ENCODE results near the gene EPHA2. TPM values are rescaled to one million over a fixed set of nuclear protein-coding genes. Genes with fewer than 3 reads are reported as not detected.

Gene EPHA2
- total and polyA plus RNA-seq, 4 donors, result 2.9 to 11.1 (median 6.8) TPM

DNA sequence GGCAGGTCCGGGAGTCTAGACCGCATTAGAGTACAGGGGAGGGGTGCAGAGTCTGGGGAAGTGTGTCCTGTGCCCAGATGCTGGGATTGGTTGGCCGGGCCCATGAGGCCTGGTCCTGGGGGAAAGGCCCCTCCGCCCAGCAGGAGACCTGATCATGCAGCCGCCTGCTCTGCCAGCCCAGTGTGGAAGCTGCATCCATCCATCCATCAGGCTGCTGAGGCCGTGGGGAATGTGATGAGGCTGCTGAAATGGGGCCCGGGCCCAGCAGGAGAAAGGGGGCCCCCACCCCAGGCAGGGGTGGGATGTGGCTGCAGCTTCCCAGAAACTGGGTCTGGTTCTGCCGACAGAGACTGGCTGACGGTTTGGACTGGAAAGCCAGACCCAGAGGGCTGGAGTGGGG lies 37.2 kb downstream of the EPHA2 start:
- Histone ChIP-seq H3K36me3 (ENCODE audit: control insufficient read depth in 4 of 4, insufficient read depth in 3 of 4, low read depth in 1 of 4, low read length in 3 of 4) (peaks cover 0 to 1% (median 0%) of the 10 kb centered on the region in 4 donors), H3K27me3 (ENCODE audit: control insufficient read depth in 4 of 4, insufficient read depth in 4 of 4, low read length in 3 of 4) (no peaks in the 10 kb centered on the region), H3K4me3 (ENCODE audit: low read depth in 1 of 3, low read length in 3 of 3) (no peak overlapping the region), H3K9ac (ENCODE audit: low read depth in 1 of 2, low read length in 2 of 2) (no peak overlapping the region), H3K9me3 (ENCODE audit: control insufficient read depth in 4 of 4, low read length in 3 of 4) (no peaks in the 10 kb centered on the region), H3K4me1 (ENCODE audit: control insufficient read depth in 4 of 4, insufficient read depth in 4 of 4, low read length in 3 of 4) (peaks cover 5 to 29% (median 20%) of the 10 kb centered on the region in 4 donors), H3K27ac (ENCODE audit: low read depth in 1 of 2, low read length in 2 of 2) (no peak overlapping the region)
- TF ChIP-seq FOXA1 (IDR thresholded peaks at IDR 0.05), result no peak
- DNase-seq (ENCODE audit: low spot score), result no peak
- 87% methylated on average over 9 of the region's 9 CpGs for WGBS

DNA sequence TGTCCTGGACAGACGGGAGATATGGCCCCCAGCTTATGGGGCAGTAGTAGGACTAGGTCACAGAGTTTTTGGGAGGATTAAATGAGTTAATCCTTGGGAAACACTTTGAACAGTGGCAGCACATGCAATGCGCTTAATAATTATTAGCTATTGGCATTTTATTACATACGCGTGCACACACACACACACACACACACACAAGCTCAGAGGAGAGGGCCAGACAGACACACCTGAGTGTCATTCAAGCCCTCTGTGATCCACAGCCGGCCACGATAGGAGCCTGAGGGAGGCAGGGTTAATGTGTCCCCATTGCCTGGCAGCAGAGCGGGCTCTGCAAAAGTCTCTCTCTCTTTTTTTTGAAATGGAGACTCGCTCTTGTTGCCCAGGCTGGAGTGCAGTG lies 37.9 kb downstream of the EPHA2 start:
- H3K27ac ChIP-seq (ENCODE audit: low read depth in 1 of 2, low read length in 2 of 2), result no peak overlapping the region
- H3K4me1 ChIP-seq (ENCODE audit: control insufficient read depth in 4 of 4, insufficient read depth in 4 of 4, low read length in 3 of 4), result peaks cover 9 to 32% (median 22%) of the 10 kb centered on the region in 4 donors
- H3K4me3 ChIP-seq (ENCODE audit: low read depth in 1 of 3, low read length in 3 of 3), result no peak overlapping the region
- H3K9me3 ChIP-seq (ENCODE audit: control insufficient read depth in 4 of 4, low read length in 3 of 4), result no peaks in the 10 kb centered on the region
- 89% methylated on average over 8 of the region's 8 CpGs for WGBS
- H3K36me3 ChIP-seq (ENCODE audit: control insufficient read depth in 4 of 4, insufficient read depth in 3 of 4, low read depth in 1 of 4, low read length in 3 of 4), result no peaks in the 10 kb centered on the region
- no peak overlapping the region for H3K9ac ChIP-seq (ENCODE audit: low read depth in 1 of 2, low read length in 2 of 2)
- no peak for DNase-seq (ENCODE audit: low spot score)
- H3K27me3 ChIP-seq (ENCODE audit: control insufficient read depth in 4 of 4, insufficient read depth in 4 of 4, low read length in 3 of 4), result no peaks in the 10 kb centered on the region
- TF ChIP-seq, protein P1, sequence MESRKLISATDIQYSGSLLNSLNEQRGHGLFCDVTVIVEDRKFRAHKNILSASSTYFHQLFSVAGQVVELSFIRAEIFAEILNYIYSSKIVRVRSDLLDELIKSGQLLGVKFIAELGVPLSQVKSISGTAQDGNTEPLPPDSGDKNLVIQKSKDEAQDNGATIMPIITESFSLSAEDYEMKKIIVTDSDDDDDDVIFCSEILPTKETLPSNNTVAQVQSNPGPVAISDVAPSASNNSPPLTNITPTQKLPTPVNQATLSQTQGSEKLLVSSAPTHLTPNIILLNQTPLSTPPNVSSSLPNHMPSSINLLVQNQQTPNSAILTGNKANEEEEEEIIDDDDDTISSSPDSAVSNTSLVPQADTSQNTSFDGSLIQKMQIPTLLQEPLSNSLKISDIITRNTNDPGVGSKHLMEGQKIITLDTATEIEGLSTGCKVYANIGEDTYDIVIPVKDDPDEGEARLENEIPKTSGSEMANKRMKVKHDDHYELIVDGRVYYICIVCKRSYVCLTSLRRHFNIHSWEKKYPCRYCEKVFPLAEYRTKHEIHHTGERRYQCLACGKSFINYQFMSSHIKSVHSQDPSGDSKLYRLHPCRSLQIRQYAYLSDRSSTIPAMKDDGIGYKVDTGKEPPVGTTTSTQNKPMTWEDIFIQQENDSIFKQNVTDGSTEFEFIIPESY (IDR thresholded peaks at IDR 0.05), result no peak
- TF ChIP-seq EGR1 (IDR thresholded peaks at IDR 0.05; ENCODE audit: low read depth in 2 of 2), result no peak
- TF ChIP-seq, protein P2, sequence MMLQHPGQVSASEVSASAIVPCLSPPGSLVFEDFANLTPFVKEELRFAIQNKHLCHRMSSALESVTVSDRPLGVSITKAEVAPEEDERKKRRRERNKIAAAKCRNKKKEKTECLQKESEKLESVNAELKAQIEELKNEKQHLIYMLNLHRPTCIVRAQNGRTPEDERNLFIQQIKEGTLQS (IDR thresholded peaks at IDR 0.05), result no peak
- TF ChIP-seq NR2F2 (IDR thresholded peaks at IDR 0.05), result no peak
- TF ChIP-seq YY1 (IDR thresholded peaks at IDR 0.05), result no peak
- TF ChIP-seq, protein P3, sequence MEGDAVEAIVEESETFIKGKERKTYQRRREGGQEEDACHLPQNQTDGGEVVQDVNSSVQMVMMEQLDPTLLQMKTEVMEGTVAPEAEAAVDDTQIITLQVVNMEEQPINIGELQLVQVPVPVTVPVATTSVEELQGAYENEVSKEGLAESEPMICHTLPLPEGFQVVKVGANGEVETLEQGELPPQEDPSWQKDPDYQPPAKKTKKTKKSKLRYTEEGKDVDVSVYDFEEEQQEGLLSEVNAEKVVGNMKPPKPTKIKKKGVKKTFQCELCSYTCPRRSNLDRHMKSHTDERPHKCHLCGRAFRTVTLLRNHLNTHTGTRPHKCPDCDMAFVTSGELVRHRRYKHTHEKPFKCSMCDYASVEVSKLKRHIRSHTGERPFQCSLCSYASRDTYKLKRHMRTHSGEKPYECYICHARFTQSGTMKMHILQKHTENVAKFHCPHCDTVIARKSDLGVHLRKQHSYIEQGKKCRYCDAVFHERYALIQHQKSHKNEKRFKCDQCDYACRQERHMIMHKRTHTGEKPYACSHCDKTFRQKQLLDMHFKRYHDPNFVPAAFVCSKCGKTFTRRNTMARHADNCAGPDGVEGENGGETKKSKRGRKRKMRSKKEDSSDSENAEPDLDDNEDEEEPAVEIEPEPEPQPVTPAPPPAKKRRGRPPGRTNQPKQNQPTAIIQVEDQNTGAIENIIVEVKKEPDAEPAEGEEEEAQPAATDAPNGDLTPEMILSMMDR (IDR thresholded peaks at IDR 0.05; ENCODE audit: low read depth, low read length, missing input control), result no peak
- TF ChIP-seq HNF4A (conservative IDR thresholded peaks at IDR 0.05), result no peak
- TF ChIP-seq HNF4G (IDR thresholded peaks at IDR 0.05), result no peak
- no peak for TF ChIP-seq RXRA (IDR thresholded peaks at IDR 0.05)

DNA sequence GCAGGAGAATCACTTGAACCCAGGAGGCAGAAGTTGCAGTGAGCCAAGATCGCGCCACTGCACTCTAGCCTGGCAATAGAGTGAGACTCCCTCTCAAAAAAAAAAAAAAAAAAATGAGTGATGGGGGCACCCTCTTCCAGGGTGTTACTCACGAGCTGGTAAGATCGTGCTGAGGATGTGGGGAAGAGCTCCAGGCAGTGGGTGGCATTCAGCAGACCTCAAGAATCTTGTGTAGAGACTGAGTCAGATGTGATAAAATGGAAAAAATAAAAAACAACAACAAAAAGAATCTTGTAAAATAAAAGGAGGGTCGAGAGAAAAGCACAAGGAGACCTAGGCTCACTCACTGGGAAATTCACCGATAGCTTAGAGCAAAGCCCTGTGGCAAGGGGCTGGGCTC lies 38.5 kb downstream of the EPHA2 start:
- Histone ChIP-seq H3K36me3 (ENCODE audit: control insufficient read depth in 4 of 4, insufficient read depth in 3 of 4, low read depth in 1 of 4, low read length in 3 of 4) (no peaks in the 10 kb centered on the region), H3K4me1 (ENCODE audit: control insufficient read depth in 4 of 4, insufficient read depth in 4 of 4, low read length in 3 of 4) (peaks cover 9 to 30% (median 20%) of the 10 kb centered on the region in 4 donors), H3K27me3 (ENCODE audit: control insufficient read depth in 4 of 4, insufficient read depth in 4 of 4, low read length in 3 of 4) (no peaks in the 10 kb centered on the region), H3K9ac (ENCODE audit: low read depth in 1 of 2, low read length in 2 of 2) (no peak overlapping the region), H3K4me3 (ENCODE audit: low read depth in 1 of 3, low read length in 3 of 3) (no peak overlapping the region), H3K9me3 (ENCODE audit: control insufficient read depth in 4 of 4, low read length in 3 of 4) (no peaks in the 10 kb centered on the region), H3K27ac (ENCODE audit: low read depth in 1 of 2, low read length in 2 of 2) (no peak overlapping the region)
- DNase-seq (ENCODE audit: low spot score), result no peak
- TF ChIP-seq RAD21 (IDR thresholded peaks at IDR 0.05) (no peak), SP1 (IDR thresholded peaks at IDR 0.05) (no peak), TAF1 (conservative IDR thresholded peaks at IDR 0.05) (no peak), YY1 (IDR thresholded peaks at IDR 0.05) (no peak), NR2F2 (IDR thresholded peaks at IDR 0.05) (no peak), RXRA (IDR thresholded peaks at IDR 0.05) (no peak), FOXA1 (IDR thresholded peaks at IDR 0.05) (no peak), HNF4G (IDR thresholded peaks at IDR 0.05) (no peak), FOXA2 (IDR thresholded peaks at IDR 0.05) (no peak), JUND (IDR thresholded peaks at IDR 0.05) (no peak)
- TF ChIP-seq, protein P2 (IDR thresholded peaks at IDR 0.05), result no peak
- TF ChIP-seq, protein P3 (IDR thresholded peaks at IDR 0.05; ENCODE audit: low read depth, low read length, missing input control), result no peak
- TF ChIP-seq, protein P4, sequence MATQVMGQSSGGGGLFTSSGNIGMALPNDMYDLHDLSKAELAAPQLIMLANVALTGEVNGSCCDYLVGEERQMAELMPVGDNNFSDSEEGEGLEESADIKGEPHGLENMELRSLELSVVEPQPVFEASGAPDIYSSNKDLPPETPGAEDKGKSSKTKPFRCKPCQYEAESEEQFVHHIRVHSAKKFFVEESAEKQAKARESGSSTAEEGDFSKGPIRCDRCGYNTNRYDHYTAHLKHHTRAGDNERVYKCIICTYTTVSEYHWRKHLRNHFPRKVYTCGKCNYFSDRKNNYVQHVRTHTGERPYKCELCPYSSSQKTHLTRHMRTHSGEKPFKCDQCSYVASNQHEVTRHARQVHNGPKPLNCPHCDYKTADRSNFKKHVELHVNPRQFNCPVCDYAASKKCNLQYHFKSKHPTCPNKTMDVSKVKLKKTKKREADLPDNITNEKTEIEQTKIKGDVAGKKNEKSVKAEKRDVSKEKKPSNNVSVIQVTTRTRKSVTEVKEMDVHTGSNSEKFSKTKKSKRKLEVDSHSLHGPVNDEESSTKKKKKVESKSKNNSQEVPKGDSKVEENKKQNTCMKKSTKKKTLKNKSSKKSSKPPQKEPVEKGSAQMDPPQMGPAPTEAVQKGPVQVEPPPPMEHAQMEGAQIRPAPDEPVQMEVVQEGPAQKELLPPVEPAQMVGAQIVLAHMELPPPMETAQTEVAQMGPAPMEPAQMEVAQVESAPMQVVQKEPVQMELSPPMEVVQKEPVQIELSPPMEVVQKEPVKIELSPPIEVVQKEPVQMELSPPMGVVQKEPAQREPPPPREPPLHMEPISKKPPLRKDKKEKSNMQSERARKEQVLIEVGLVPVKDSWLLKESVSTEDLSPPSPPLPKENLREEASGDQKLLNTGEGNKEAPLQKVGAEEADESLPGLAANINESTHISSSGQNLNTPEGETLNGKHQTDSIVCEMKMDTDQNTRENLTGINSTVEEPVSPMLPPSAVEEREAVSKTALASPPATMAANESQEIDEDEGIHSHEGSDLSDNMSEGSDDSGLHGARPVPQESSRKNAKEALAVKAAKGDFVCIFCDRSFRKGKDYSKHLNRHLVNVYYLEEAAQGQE (IDR thresholded peaks at IDR 0.05), result no peak
- TF ChIP-seq, protein P5, sequence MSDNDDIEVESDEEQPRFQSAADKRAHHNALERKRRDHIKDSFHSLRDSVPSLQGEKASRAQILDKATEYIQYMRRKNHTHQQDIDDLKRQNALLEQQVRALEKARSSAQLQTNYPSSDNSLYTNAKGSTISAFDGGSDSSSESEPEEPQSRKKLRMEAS (IDR thresholded peaks at IDR 0.05), result no peak
- 95% methylated on average over 6 of the region's 6 CpGs for WGBS

Data from liver (tissue), 9 donors.